Uterus (tissue), 4 donors: ENCODE data around the gene SLC35E3. TPM values are rescaled to one million over a fixed set of nuclear protein-coding genes. Genes with fewer than 3 reads are reported as not detected.

Experiments used
- DNase-seq, 2 donors: peaks; one replicate each; pipeline ENCODE4 v3.0.0-alpha.2; 2019 to 2020
- H3K27ac ChIP-seq, 2 donors: fragments of 200-600 bp; sonication (generic); 1 replicate in 1 of 2; 2 replicates in 1 of 2; pipeline ENCODE4 v1.5.1; 2016 to 2018
- H3K27me3 ChIP-seq, 2 donors: fragments of 200-600 bp; sonication (generic); one replicate each; pipeline ENCODE4 v1.5.1; 2018 to 2019; ENCODE audit warnings: control low read depth in 1 of 2
- H3K36me3 ChIP-seq, 2 donors: fragments of 200-600 bp; sonication (generic); one replicate each; pipeline ENCODE4 v1.5.1; 2019; ENCODE audit warnings: control low read depth in 1 of 2
- H3K4me1 ChIP-seq, 2 donors: fragments of 200-600 bp; sonication (generic); one replicate each; pipeline ENCODE4 v1.5.1; 2018 to 2019; ENCODE audit warnings: control low read depth in 1 of 2
- H3K4me3 ChIP-seq, 2 donors: fragments of 200-600 bp; sonication (generic); 1 replicate in 1 of 2; 2 replicates in 1 of 2; pipeline ENCODE4 v1.5.1; 2018 to 2019; ENCODE audit warnings: mild to moderate bottlenecking in 1 of 2
- H3K9me3 ChIP-seq, 2 donors: fragments of 200-600 bp; sonication (generic); one replicate each; pipeline ENCODE4 v1.5.1; 2019; ENCODE audit warnings: control low read depth in 1 of 2
- CTCF ChIP-seq, 4 experiments: fragments of 200-600 bp in 2 of 4; fragments of 450-650 bp in 2 of 4; sonication (generic) in 2 of 4; IDR thresholded peaks; one replicate each; pipeline ENCODE4 v1.5.1; 2016 to 2019; ENCODE audit warnings: antibody characterized with exemption in 4 of 4, mild to moderate bottlenecking in 2 of 4, moderate library complexity in 1 of 4
- POLR2A ChIP-seq, 2 donors: fragments of 450-650 bp; IDR thresholded peaks; one replicate each; pipeline ENCODE4 v1.6.1; 2016; ENCODE audit warnings: antibody characterized with exemption in 2 of 2, mild to moderate bottlenecking in 1 of 2, moderate library complexity in 1 of 2
- intact Hi-C: fragments of 100-400 bp; cut with DNase I; formaldehyde crosslinking; loops from one replicate; pipeline ENCODE4 v1.15.1; 2023; ENCODE audit warnings: low total_unique reads
- total RNA-seq, 4 donors: library from RNA; depleted of rRNA in 3 of 4; stranded (reverse); fragments of >200 nt in 3 of 4; gene quantifications; one replicate each; pipeline versions ENCODE4 v1.1.0 to v1.2.4, GENCODE V29; 2014 to 2023
- donor health status: DM: yes; HTN: yes; CAD: no.

SLC35E3 gene
- total RNA-seq, 4 donors from 2014 or later: 0.29 to 15.3 (median 6.5) TPM; not detected in 1

GRCh38 chr12:68743356-68743755, 2.6 kb upstream of the SLC35E3 start:
- Histone ChIP-seq H3K9me3 (no peaks in the 10 kb centered on the region), H3K4me3 (no peak overlapping the region), H3K27ac (no peak overlapping the region), H3K36me3 (no peaks in the 10 kb centered on the region), H3K4me1 (peaks cover 0 to 7% of the 10 kb centered on the region in 2 donors), H3K27me3 (no peaks in the 10 kb centered on the region)
- TF ChIP-seq POLR2A (IDR thresholded peaks at IDR 0.05): no peak
- no peak for TF ChIP-seq CTCF (IDR thresholded peaks at IDR 0.05)
- no peak for DNase-seq
- intact Hi-C loops: no loop called here

GRCh38 chr12:68745376-68745903, 536 bp upstream of the SLC35E3 start:
- TF ChIP-seq CTCF (IDR thresholded peaks at IDR 0.05): no peak
- TF ChIP-seq POLR2A (IDR thresholded peaks at IDR 0.05): no peak
- no peak for DNase-seq
- Histone ChIP-seq H3K36me3 (no peaks in the 10 kb centered on the region), H3K27me3 (no peaks in the 10 kb centered on the region), H3K9me3 (no peaks in the 10 kb centered on the region), H3K27ac (peak overlapping the region; percentile 73 to 86), H3K4me3 (peak overlapping the region; percentile 58 to 61), H3K4me1 (peaks cover 0 to 7% of the 10 kb centered on the region in 2 donors)
- intact Hi-C loops: no loop called here

GRCh38 chr12:68746572-68747180, 700 bp downstream of the SLC35E3 start:
- intact Hi-C loops: no loop called here
- Histone ChIP-seq H3K27me3 (no peaks in the 10 kb centered on the region), H3K9me3 (no peaks in the 10 kb centered on the region), H3K27ac (peak overlapping the region; percentile 73 to 86), H3K4me1 (peaks cover 0 to 7% of the 10 kb centered on the region in 2 donors), H3K4me3 (peak overlapping the region; percentile 58 to 61), H3K36me3 (no peaks in the 10 kb centered on the region)
- no peak for TF ChIP-seq POLR2A (IDR thresholded peaks at IDR 0.05)
- no peak for TF ChIP-seq CTCF (IDR thresholded peaks at IDR 0.05)
- peak; percentile 46 to 56 for DNase-seq

- no peaks in the 10 kb centered on the region for H3K36me3 ChIP-seq
- no peak for DNase-seq
Observed at GRCh38 chr12:68749443-68749842, 3.5 kb downstream of the SLC35E3 start.

More at GRCh38 chr12:68749443-68749842, 3.5 kb downstream of the SLC35E3 start:
- no peaks in the 10 kb centered on the region for H3K9me3 ChIP-seq
- TF ChIP-seq CTCF (IDR thresholded peaks at IDR 0.05) (no peak), POLR2A (IDR thresholded peaks at IDR 0.05) (no peak)
- no peak overlapping the region for H3K4me3 ChIP-seq
- no peaks in the 10 kb centered on the region for H3K27me3 ChIP-seq
- intact Hi-C loops: no loop called here
- H3K27ac ChIP-seq: no peak overlapping the region
- peaks cover 0 to 7% of the 10 kb centered on the region in 2 donors for H3K4me1 ChIP-seq
